Activated T-helper 2 cell treated with anti-CD3 and anti-CD28 coated beads, Interferon-gamma antibody, Interleukin-2, Interleukin-4, amounts not matched to agents 10 μg/mL and 5 μg/mL and 100 μg/mL, durations not matched to agents 14 hours and 24 hours and 36 hours (primary cell): ENCODE data around the gene CD63. TPM values are rescaled to one million over a fixed set of nuclear protein-coding genes. Genes with fewer than 3 reads are reported as not detected.

Experiments
- DNase-seq: peaks from one replicate; pipeline ENCODE4 v3.0.0; 2021; ENCODE audit warnings: low spot score
- H3K27ac Mint-ChIP-seq: one replicate; pipeline ENCODE4 v1.8.0; 2021; ENCODE audit warnings: mixed read lengths
- H3K27me3 Mint-ChIP-seq: one replicate; pipeline ENCODE4 v1.8.0; 2021; ENCODE audit warnings: low read depth, mixed read lengths
- H3K36me3 Mint-ChIP-seq: one replicate; pipeline ENCODE4 v1.8.0; 2021; ENCODE audit warnings: low read depth, mixed read lengths
- H3K4me1 Mint-ChIP-seq: one replicate; pipeline ENCODE4 v1.8.0; 2021; ENCODE audit warnings: low read depth, mixed read lengths
- H3K4me3 Mint-ChIP-seq: one replicate; pipeline ENCODE4 v1.8.0; 2021; ENCODE audit warnings: low read depth, mild to moderate bottlenecking, moderate library complexity, mixed read lengths
- H3K9me3 Mint-ChIP-seq: one replicate; pipeline ENCODE4 v1.8.0; 2021; ENCODE audit warnings: mixed read lengths
- intact Hi-C: fragments of 100-400 bp; cut with micrococcal nuclease; formaldehyde crosslinking; loops from one replicate; pipeline ENCODE4 v1.15.1; 2023
- total RNA-seq: library from RNA; stranded (reverse); gene quantifications from 2 replicates; pipeline ENCODE4 v1.2.3, GENCODE V29; 2022

Gene CD63
- total RNA-seq, 1 donor from 2014 or later: 236 TPM

- DNase-seq: no peak
- peaks cover 18% of the 10 kb centered on the region for H3K27me3 Mint-ChIP-seq
- peaks cover 2% of the 10 kb centered on the region for H3K4me1 Mint-ChIP-seq
- intact Hi-C loops: no loop called here
- no peaks in the 10 kb centered on the region for H3K36me3 Mint-ChIP-seq
- no peak overlapping the region for H3K4me3 Mint-ChIP-seq
- no peaks in the 10 kb centered on the region for H3K9me3 Mint-ChIP-seq
- H3K27ac Mint-ChIP-seq: no peak overlapping the region
These were observed 47.4 kb downstream of the CD63 start for GRCh38 chr12:55681142-55682077.

- H3K27me3 Mint-ChIP-seq: peaks cover 31% of the 10 kb centered on the region
- no peaks in the 10 kb centered on the region for H3K36me3 Mint-ChIP-seq
- intact Hi-C loops: no loop called here
- H3K9me3 Mint-ChIP-seq: no peaks in the 10 kb centered on the region
- H3K4me3 Mint-ChIP-seq: no peak overlapping the region
- H3K27ac Mint-ChIP-seq: no peak overlapping the region
- no peak for DNase-seq
- H3K4me1 Mint-ChIP-seq: peaks cover 2% of the 10 kb centered on the region
These were observed 49.1 kb downstream of the CD63 start for GRCh38 chr12:55679691-55680090.

DNA sequence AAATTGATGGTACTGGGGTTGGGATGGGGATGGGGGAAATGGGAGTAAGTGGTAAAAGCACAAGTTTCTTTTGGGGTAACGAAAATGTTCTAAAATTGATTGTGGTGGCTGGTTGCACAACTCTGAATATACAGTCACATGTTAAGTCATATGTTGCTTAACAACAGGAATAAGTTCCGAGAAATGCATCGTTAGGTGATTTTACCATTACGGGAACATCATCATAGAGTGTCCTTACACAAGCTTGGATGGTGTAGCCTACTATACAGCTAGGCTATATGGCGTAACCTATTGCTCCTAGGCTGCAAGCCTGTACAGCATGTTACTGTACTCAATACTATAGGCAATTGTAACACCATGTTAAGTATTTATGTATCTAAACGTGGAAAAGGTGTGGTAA lies 52.1 kb downstream of the CD63 start:
- Mint-ChIP-seq H3K4me3 (no peak overlapping the region), H3K4me1 (peaks cover 2% of the 10 kb centered on the region), H3K36me3 (no peaks in the 10 kb centered on the region), H3K9me3 (no peaks in the 10 kb centered on the region), H3K27ac (no peak overlapping the region), H3K27me3 (peaks cover 37% of the 10 kb centered on the region)
- intact Hi-C loops: no loop called here
- DNase-seq: no peak

DNA sequence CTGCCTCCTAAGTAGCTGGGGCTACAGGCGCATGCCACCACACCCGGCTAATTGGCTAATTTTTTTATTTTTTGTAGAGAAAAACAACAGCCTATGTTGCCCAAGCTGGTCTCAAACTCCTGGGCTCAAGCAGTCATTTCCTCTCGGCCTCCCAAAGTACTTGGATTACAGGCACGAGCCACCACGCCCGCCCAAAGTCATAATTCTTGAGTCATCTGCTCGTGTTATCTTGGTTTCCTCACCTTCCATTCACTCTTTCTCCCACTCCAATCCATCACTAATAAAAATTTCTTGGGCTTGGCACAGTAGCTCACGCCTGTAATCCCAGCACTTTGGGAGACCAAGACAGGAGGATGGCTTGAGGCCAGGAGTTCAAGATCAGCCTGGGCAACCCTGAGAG lies 53.1 kb downstream of the CD63 start:
- H3K9me3 Mint-ChIP-seq: no peaks in the 10 kb centered on the region
- no peak overlapping the region for H3K4me3 Mint-ChIP-seq
- H3K27me3 Mint-ChIP-seq: peaks cover 29% of the 10 kb centered on the region
- no peaks in the 10 kb centered on the region for H3K36me3 Mint-ChIP-seq
- H3K27ac Mint-ChIP-seq: no peak overlapping the region
- no peak for DNase-seq
- intact Hi-C loops: no loop called here
- H3K4me1 Mint-ChIP-seq: no peaks in the 10 kb centered on the region

Other genes with a start within 250 kb of the CD63 start
- not detected in 2 replicates for gene OR6C68, start 236.6 kb downstream of the CD63 start, total RNA-seq
- gene OR6C4, start 179.4 kb downstream of the CD63 start, total RNA-seq: not detected in 2 replicates
- 0.11 TPM in 1 of 2 replicates, not detected in the other for gene OR2AP1, start 156.5 kb downstream of the CD63 start, total RNA-seq
- gene OR10P1, start 92.1 kb downstream of the CD63 start, total RNA-seq: not detected in 2 replicates
- 0.94 and 1.9 TPM in 2 replicates for gene ITGA7, start 21.1 kb downstream of the CD63 start, total RNA-seq
- gene BLOC1S1, start 13.0 kb downstream of the CD63 start, total RNA-seq: 72.3 and 73.9 TPM in 2 replicates
- 6.5 and 8.1 TPM in 2 replicates for gene RDH5, start 8.6 kb downstream of the CD63 start, total RNA-seq
- gene GDF11, start 14.1 kb upstream of the CD63 start, total RNA-seq: 15.3 and 15.4 TPM in 2 replicates
- gene SARNP, start 88.7 kb upstream of the CD63 start, total RNA-seq: 78.3 and 82.2 TPM in 2 replicates
- 58.6 and 59.2 TPM in 2 replicates for gene ORMDL2, start 89.0 kb upstream of the CD63 start, total RNA-seq
- 34.8 and 35.2 TPM in 2 replicates for gene DNAJC14, start 100.6 kb upstream of the CD63 start, total RNA-seq
- not detected in 2 replicates for gene MMP19, start 113.9 kb upstream of the CD63 start, total RNA-seq
- 37.5 and 43.4 TPM in 2 replicates for gene PYM1, start 198.9 kb upstream of the CD63 start, total RNA-seq
- gene DGKA, start 202.2 kb upstream of the CD63 start, total RNA-seq: 218 and 242 TPM in 2 replicates
- gene PMEL, start 237.0 kb upstream of the CD63 start, total RNA-seq: 0.32 and 0.37 TPM in 2 replicates
- gene CDK2, start 237.8 kb upstream of the CD63 start, total RNA-seq: 116 and 121 TPM in 2 replicates
- 47.9 and 51.0 TPM in 2 replicates for gene RAB5B, start 245.1 kb upstream of the CD63 start, total RNA-seq